C4-2B (cell line): ENCODE measurements around the gene PTPRD.

Experiments used
- ZFX ChIP-seq: fragments of 450-650 bp; IDR thresholded peaks from 2 replicates; pipeline ENCODE4 v1.6.1; 2017
- TF ChIP-seq, protein P1 (sequence below): fragments of 450-650 bp; conservative IDR thresholded peaks from 2 replicates; pipeline ENCODE4 v1.5.1; 2017; ENCODE audit warnings: mild to moderate bottlenecking

DNA sequence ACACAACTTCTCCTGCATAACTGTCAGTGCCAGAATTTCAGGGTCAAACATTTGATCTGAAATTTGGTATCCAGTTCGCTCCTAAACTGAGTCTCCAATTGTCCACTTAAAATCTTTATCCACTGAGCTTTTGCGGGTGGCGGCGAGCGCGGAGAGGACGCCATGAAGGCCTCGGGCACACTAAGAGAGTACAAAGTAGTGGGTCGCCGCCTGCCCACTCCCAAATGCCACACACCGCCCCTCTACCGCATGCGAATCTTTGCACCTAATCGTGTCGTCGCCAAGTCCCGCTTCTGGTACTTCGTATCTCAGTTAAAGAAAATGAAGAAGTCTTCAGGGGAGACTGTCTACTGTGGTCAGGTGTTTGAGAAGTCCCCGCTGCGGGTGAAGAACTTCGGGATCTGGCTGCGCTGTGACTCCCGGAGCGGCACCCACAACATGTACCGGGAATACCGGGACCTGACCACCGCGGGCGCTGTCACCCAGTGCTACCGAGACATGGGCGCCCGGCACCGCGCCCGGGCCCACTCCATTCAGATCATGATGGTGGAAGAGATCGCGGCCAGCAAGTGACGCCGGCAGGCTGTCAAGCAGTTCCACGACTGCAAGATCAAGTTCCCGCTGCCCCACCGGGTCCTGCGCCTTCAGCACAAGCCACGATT lies 1899.5 kb downstream of the PTPRD start:
- TF ChIP-seq, protein P1, sequence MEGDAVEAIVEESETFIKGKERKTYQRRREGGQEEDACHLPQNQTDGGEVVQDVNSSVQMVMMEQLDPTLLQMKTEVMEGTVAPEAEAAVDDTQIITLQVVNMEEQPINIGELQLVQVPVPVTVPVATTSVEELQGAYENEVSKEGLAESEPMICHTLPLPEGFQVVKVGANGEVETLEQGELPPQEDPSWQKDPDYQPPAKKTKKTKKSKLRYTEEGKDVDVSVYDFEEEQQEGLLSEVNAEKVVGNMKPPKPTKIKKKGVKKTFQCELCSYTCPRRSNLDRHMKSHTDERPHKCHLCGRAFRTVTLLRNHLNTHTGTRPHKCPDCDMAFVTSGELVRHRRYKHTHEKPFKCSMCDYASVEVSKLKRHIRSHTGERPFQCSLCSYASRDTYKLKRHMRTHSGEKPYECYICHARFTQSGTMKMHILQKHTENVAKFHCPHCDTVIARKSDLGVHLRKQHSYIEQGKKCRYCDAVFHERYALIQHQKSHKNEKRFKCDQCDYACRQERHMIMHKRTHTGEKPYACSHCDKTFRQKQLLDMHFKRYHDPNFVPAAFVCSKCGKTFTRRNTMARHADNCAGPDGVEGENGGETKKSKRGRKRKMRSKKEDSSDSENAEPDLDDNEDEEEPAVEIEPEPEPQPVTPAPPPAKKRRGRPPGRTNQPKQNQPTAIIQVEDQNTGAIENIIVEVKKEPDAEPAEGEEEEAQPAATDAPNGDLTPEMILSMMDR, result no peak; the same call in 1 of the 2 replicates
- no peak for TF ChIP-seq ZFX
